GM12865 (cell line): ENCODE measurements around the gene SLC10A7.

Experiments used
- DNase-seq: peaks from one replicate; pipeline ENCODE4 v3.0.0; 2010; ENCODE audit warnings: low read depth
- H3K4me3 ChIP-seq: 2 replicates; pipeline ENCODE4 v1.5.1; 2011; ENCODE audit warnings: mild to moderate bottlenecking, low read depth, low read length, control low read depth
- CTCF ChIP-seq: IDR thresholded peaks from 2 replicates; pipeline ENCODE4 v1.5.1; 2011; ENCODE audit warnings: low read length, control low read depth, low read depth, inconsistent platforms; ENCODE audit not compliant: insufficient read depth; ENCODE audit errors: missing control alignments

The SLC10A7 gene

GRCh38 chr4:146525754-146526153, 4.0 kb upstream of the SLC10A7 start:
- H3K4me3 ChIP-seq, result no peak overlapping the region
- no peak for DNase-seq
- no peak for TF ChIP-seq CTCF

- no peak for TF ChIP-seq CTCF
- H3K4me3 ChIP-seq, result no peak overlapping the region
- DNase-seq, result no peak
Measured at GRCh38 chr4:146524663-146525062, 2.9 kb upstream of the SLC10A7 start.

GRCh38 chr4:146522869-146523205, 1.1 kb upstream of the SLC10A7 start:
- TF ChIP-seq CTCF, result no peak
- peak overlapping the region; percentile 92 for H3K4me3 ChIP-seq
- DNase-seq, result peak; percentile 39

GRCh38 chr4:146522098-146522868, 543 bp upstream of the SLC10A7 start:
- peak overlapping the region; percentile 92 for H3K4me3 ChIP-seq
- DNase-seq, result peak; percentile 90
- no peak for TF ChIP-seq CTCF

- DNase-seq, result peak; percentile 75
- no peak for TF ChIP-seq CTCF
- H3K4me3 ChIP-seq, result peak overlapping the region; percentile 92
Measured at GRCh38 chr4:146520896-146521540, 722 bp downstream of the SLC10A7 start.

GRCh38 chr4:146514651-146515357, 6.9 kb downstream of the SLC10A7 start:
- no peak overlapping the region for H3K4me3 ChIP-seq
- no peak for TF ChIP-seq CTCF
- no peak for DNase-seq
